HG03558 (cell line): ENCODE results near the gene TIMM10.

Source experiments
- ATAC-seq: cut with Tn5 transposase; IDR thresholded peaks from one replicate; pipeline ENCODE4 v1.9.1; 2021; ENCODE audit warnings: moderate number of reproducible peaks; ENCODE audit not compliant: unreplicated experiment; ENCODE audit errors: extremely low read depth

Gene TIMM10

DNA sequence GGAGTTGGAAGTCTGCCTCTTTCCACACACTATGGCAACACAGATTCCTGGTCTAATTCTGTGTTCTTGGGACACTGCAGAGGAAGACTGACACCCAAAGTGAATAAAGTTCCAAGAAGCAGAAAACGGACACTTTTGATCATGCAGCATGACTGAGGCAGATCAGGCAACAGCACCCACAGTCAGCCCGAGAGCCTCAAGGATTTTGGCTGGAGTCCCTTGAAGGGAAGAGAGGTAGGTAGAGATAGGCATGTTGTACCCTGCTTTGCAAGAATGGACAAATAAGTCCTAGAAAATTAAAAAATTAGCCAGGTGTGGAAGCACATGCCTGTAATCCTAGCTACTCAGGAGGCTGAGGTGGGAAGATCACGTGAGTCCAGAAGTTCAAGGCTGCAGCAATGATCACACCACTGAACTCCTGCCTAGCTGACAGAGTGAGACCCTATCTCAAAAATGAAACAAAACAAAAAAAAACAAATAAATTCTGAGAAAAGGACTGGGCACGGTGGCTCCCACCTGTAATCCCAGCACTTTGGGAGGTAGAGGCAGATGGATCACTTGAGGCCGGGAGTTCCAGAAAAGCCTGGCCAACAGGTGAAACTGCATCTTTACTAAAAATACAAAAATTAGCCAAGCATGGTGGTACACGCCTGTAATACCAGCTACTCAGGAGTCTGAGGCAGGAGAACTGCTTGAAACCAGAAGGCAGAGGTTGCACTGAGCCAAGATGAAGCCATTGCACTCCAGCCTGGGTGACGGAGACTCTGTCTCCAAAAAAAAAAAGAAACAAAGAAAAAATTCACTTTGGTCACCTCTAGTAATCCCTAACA lies 22.0 kb downstream of the TIMM10 start:
- no peak for ATAC-seq

GRCh38 chr11:57506522-57506921 lies 24.0 kb downstream of the TIMM10 start:
- ATAC-seq, result no peak

DNA sequence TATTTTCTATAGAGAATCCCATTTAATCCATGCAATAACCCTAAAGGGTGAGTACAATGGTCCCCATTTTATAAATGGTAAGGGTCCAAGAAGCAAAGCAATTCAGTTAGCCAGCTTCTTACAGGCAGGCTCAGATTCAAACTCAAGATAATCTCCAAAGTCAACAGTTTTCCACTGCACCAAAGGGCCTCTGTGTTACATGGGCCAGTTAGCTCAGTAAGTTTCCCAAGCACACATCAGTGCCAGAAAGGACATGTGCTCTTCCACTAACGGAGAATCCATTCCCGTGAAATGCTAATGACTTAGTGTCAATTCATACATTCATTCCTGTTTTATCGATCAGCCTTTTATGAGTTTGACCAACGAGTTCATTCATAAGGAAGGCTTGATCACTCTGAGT lies 26.0 kb downstream of the TIMM10 start:
- no peak for ATAC-seq

GRCh38 chr11:57502870-57503269 lies 27.7 kb downstream of the TIMM10 start:
- no peak for ATAC-seq

DNA sequence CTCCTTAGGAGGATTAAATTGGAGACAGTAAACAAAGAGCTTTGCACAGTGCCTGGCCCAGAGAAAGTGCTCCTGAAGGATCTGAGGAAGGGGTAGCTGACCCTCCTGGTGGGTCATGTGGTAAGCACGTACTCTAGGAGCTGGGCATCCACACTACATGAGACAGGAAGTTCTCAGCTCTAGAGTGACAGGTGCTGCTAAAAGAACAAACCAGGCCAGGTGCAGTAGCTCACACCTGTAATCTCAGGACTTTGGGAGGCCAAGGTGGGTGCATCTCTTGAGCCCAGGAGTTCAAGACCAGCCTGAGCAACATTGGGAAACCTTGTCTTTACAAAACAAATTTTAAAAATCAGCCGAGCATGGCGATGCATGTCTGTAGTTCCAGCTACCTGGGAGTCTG lies 28.2 kb downstream of the TIMM10 start:
- no peak for ATAC-seq

GRCh38 chr11:57501953-57502352 lies 28.6 kb downstream of the TIMM10 start:
- ATAC-seq, result no peak

- no peak for ATAC-seq
Observed at GRCh38 chr11:57500926-57501325, 29.6 kb downstream of the TIMM10 start.

- ATAC-seq, result no peak
Observed at GRCh38 chr11:57500515-57500914, 30.0 kb downstream of the TIMM10 start.

DNA sequence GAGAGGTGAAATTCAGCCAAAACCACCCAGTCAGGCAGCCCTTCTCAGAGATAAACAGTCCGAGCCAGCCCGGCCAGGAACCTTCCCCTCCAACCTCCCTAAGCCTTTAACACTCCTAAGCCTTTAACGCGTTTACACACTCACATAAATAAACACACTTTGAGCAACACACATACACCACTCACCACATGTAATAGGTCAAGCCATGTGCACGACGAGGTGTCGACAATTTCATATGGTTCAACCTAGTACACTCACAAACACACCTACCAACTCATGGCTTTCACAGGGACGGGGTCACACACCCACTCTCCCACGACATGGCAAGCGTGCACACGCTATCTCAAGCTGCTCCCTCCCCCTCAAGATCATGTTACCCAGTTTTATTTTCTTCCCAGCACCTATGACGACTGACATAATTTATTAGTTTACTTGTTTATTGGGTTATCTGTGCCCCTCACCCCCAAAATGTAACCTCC lies 30.5 kb downstream of the TIMM10 start:
- no peak for ATAC-seq

DNA sequence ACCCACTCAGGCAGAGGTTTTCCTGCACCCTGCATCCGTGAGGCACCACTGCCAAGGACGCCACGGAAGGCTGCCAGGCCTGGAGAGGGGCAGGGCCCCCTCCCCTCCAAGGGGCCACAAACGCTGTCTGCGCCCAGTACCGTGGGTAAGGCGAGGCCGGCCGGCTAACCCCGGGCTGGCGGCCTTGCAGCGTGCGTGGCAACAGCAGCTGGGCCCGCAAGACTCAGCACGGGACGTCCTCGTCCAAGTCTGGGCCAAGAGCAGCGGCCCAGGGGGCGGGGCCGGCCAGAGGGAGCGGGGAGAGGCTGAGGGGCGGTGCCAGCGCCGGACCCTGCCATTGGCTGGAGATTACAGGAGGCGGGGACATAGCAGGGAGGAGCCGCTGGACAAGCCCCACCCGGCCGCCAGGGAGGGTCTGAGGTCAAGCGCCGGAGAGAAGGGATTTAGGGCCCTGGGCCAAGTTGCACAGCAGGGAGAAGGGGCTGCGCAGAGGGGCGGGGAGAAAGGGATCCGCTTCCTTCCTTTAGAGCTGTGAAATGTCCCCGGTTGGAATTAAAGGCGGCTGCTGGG lies 31.1 kb downstream of the TIMM10 start:
- peak; percentile 89 for ATAC-seq

DNA sequence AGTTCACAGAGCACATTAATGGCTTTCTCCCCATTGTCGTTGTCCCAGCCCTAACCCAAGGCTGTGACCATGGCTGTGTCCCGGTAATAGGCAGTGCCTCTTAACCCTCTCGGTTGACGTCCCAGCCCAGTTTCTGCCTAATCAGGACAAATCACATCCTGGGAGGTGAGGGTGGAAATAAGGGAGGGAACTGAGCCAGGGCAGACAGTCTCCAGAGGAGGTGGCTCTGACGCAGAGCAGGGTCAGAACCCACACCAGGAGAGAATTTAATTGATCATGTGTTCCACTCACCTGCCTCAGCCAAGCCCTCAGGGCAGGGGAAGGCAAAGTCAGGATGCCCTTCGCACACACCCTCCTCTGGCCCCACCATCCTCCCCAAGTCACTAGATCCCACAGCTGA lies 32.0 kb downstream of the TIMM10 start:
- ATAC-seq, result no peak

- ATAC-seq, result no peak
Observed at GRCh38 chr11:57497303-57498247, 33.0 kb downstream of the TIMM10 start.

DNA sequence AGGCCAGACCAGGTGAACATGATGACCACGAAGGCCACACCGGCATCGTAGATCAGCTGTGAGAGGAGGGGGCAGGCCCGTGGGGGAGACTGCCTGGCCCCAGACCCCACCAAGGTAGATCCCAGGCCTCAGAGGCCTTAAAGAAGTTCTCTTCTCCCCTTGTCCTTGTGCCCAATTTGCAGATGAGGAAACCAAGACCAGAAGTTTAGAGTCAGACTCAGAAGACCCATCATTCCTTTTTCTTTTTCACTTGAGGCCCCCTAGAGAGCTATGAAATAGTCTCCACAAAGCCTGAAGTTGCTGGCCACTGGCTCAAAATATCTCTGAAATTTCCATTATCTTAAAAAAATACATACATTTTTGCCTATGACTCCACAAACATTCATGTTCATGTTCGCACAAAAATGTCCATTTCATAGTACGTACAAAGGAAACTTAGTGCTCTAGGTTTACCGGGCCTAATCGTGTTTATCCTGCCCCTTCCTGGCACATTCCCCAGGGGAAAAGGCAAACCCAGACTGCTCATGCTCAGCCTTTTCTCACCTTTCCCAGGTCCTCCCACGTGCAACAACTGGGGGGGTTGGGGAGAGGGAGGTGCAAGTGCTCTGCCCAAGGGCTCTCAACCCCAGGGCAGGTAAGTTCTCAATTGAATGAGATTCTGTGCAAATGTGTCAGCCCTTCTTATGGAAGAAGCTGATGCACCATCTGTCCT lies 34.3 kb downstream of the TIMM10 start:
- ATAC-seq, result no peak

GRCh38 chr11:57493507-57494503 lies 36.7 kb downstream of the TIMM10 start:
- ATAC-seq, result peak; percentile 68

DNA sequence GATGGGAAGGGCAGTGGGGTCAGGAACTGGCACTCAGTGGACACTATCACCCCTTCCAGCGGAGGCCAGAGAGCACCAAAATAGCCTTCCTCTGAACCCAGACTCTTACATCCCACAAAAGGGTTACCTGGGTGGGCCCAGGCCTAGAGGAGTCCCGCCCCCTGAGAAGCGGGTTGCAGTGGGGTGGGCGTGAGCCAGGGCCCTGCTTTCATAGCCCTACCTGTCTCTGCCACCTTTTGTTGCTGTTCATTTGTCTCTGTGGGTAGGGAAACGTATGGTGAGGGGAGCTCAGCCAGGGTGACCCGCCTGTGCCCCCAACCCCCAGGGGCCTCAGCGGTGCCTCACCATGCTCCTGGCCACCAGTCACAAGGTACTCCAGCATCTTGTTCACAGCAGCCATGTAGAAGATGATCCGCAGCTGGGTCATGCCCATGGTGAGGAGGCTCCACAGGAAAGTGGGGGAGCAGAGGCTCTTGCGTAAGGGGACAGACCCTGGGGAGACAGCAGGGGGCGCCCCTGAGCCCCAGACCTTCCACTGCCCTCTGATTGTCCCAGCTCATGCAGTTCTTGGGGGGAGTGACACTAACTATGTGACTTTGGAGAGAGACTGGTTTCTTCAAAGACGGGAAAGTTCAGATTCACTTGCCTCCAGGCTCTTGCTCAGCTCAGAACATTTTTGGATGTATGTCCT lies 39.0 kb downstream of the TIMM10 start:
- no peak for ATAC-seq

DNA sequence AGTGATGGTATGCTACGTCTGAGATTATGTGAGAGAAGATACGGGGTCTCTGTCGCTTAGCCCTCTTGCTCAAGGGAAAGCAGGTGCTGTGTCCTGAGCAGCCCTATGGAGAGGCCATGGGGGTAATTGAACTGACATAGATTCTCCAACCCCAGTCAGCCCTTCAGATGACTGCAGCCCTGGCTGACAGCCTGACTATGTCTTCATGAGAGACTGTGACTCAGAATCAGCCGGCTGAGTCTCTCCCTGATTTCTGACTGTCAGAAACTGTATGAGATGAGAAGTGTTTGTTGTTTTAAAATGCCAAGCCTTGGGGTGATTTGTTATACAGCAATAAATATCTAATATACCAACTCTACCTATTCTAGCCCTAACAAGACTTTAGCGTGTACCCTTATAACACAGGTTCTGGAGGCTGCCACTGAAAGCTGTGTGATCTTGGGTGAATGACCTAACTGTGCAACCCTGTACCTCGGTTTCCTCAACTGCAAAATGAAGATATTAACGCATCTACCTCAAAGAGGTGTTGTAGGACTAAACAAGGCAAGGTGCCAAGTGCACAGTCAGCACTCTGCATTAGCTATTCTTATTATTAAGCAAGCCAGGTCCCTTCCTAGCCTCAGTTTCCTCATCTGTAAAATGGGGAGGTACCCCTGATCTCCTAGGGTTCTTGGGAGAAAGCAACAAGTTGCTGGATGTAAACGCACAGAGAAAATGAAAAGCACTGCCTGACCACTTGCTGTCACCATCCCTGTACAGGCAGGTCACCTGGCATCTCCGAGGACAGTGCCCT lies 39.9 kb downstream of the TIMM10 start:
- ATAC-seq, result no peak

DNA sequence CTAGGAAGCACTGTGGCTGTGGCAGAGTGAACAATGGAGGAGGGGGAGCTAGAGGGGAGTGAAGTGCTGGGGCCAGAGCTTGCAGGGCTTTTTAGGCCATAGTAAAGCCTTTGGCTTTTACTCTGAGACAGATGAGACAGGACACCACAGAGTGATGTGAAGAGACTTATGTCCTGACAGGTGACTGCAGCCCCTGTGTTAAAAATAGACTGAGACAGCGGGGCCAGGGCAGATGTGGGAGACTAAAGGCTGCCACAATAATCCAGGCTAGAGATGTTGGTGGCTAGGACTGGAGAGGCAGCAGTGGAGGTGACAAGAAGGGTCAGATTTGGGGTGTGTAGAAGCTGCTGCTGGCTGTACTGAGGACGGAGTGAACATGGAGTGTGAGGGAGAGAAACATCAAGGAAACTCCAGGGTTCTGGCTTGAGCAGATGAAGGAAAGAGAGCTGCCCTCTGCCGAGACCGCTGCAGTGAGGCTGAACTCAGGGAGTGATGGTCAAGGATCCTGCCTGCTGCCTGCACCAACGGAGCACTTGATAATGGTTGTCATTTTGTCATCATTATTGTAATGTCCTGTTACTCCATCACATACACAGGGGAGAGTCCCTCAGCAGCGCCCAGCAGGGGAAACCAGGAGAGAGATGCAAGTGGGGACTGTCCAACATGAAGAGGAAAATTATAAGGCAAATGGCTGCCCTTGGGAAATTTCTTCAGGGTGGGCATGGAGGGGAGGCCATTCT lies 42.5 kb downstream of the TIMM10 start:
- ATAC-seq, result no peak
